Kidney epithelial cell (primary cell): ENCODE results near the gene CASZ1. TPM values are rescaled to one million over a fixed set of nuclear protein-coding genes. Genes with fewer than 3 reads are reported as not detected.

Experiments used
- DNase-seq: peaks from one replicate; pipeline ENCODE4 v3.0.0-alpha.2; 2010; ENCODE audit warnings: low read depth
- H3K27me3 ChIP-seq: 2 replicates; pipeline ENCODE4 v1.6.0; 2011; ENCODE audit warnings: low read length; ENCODE audit not compliant: control insufficient read depth, insufficient read depth
- H3K36me3 ChIP-seq: 2 replicates; pipeline ENCODE4 v1.5.1; 2011; ENCODE audit warnings: low read length; ENCODE audit not compliant: control insufficient read depth, insufficient read depth
- H3K4me3 ChIP-seq: 2 replicates; pipeline ENCODE4 v1.5.1; 2011; ENCODE audit warnings: low read depth, mild to moderate bottlenecking, control low read depth, low read length
- CTCF ChIP-seq: IDR thresholded peaks from 2 replicates; pipeline ENCODE4 v1.5.1; 2011; ENCODE audit warnings: mild to moderate bottlenecking, moderate library complexity, low read length, control low read depth, inconsistent platforms; ENCODE audit not compliant: insufficient read depth, poor library complexity, severe bottlenecking
- total RNA-seq: library from RNA; depleted of rRNA; stranded (reverse); fragments of >200 nt; gene quantifications from 2 replicates; pipeline ENCODE4 v1.2.3, GENCODE V29; 2015

Gene CASZ1
- total RNA-seq, 1 donor from 2014 or later = 28.2 TPM

GRCh38 chr1:10737651-10738050 lies 58.8 kb downstream of the CASZ1 start:
- peaks cover 15% of the 10 kb centered on the region for H3K27me3 ChIP-seq

GRCh38 chr1:10736634-10737586 lies 59.5 kb downstream of the CASZ1 start:
- peaks cover 15% of the 10 kb centered on the region for H3K27me3 ChIP-seq

More at GRCh38 chr1:10737651-10738050, 58.8 kb downstream of the CASZ1 start:
- DNase-seq = no peak
- no peaks in the 10 kb centered on the region for H3K36me3 ChIP-seq
- no peak for TF ChIP-seq CTCF
- no peak overlapping the region for H3K4me3 ChIP-seq

GRCh38 chr1:10735563-10736305 lies 60.7 kb downstream of the CASZ1 start:
- no peak for DNase-seq
- TF ChIP-seq CTCF = no peak
- peaks cover 15% of the 10 kb centered on the region for H3K27me3 ChIP-seq
- no peak overlapping the region for H3K4me3 ChIP-seq
- no peaks in the 10 kb centered on the region for H3K36me3 ChIP-seq

More at GRCh38 chr1:10736634-10737586, 59.5 kb downstream of the CASZ1 start:
- H3K36me3 ChIP-seq = no peaks in the 10 kb centered on the region
- TF ChIP-seq CTCF = no peak
- DNase-seq = no peak
- H3K4me3 ChIP-seq = no peak overlapping the region

GRCh38 chr1:10734962-10735544 lies 61.4 kb downstream of the CASZ1 start:
- Histone ChIP-seq H3K4me3 (no peak overlapping the region), H3K36me3 (no peaks in the 10 kb centered on the region), H3K27me3 (peaks cover 15% of the 10 kb centered on the region)
- DNase-seq = no peak
- no peak for TF ChIP-seq CTCF

- TF ChIP-seq CTCF = no peak
- no peak for DNase-seq
Measured at GRCh38 chr1:10734375-10734774, 62.1 kb downstream of the CASZ1 start.

More at GRCh38 chr1:10734375-10734774, 62.1 kb downstream of the CASZ1 start:
- Histone ChIP-seq H3K36me3 (no peaks in the 10 kb centered on the region), H3K4me3 (no peak overlapping the region), H3K27me3 (peaks cover 15% of the 10 kb centered on the region)
